Stimulated activated CD8-positive, alpha-beta memory T cell treated with anti-CD3 and anti-CD28 coated beads, Interleukin-12 subunit alpha, Interleukin-12 subunit beta, amount 100 ng/mL, for 1 hour (primary cell): ENCODE data around the gene CEACAM20.
"Not testable (repeated sequence)": the region's sequence is repeated elsewhere in the genome, so short reads cannot be mapped to it uniquely, and the experiment has no call there.

Source experiments
- DNase-seq: peaks from one replicate; pipeline ENCODE4 v3.0.0-alpha.2; 2020; ENCODE audit warnings: low read depth

The CEACAM20 gene

GRCh38 chr19:44529536-44529935 lies at the start of gene CEACAM20:
Gene CEACAM20 (minus strand): TSS chr19:44529675. CDS start chr19:44529509, 166 bp downstream.
- no peak for DNase-seq

- DNase-seq = no peak
These were observed 48.0 kb upstream of the CEACAM20 start for GRCh38 chr19:44577566-44577874.

DNA sequence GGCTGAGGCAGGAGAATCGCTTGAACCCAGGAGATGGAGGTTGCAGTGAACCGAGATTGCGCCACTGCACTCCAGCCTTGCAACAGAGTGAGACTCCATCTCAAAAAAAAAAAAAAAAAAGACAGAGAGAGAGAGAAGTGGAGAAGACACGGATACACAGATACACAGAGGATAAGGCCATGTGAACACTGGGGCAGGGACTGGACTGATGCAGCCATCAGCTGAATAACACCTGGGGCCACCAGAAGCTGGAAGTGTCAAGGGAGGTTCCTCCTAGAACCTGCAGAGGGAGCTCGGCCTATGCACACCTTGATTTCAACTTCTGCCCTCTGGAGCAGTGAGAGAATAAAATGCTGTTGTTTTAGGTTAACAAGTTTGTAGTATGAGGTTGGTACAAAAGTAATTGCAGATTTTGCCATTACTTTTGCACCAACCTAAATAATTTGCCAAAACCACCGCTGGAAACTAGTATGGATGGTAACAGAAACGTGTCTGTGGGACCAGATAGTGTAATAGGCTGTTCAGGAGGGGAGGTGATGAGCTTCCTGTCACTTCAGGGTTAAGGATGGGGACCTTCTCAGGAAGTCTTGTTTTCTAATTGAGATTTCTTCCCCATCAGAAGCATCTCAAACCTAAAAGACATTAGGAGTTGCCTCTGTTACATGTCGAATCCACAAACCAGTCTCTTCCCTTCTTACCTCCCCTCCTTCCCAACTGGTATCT lies 47.5 kb upstream of the CEACAM20 start:
- no peak for DNase-seq

DNA sequence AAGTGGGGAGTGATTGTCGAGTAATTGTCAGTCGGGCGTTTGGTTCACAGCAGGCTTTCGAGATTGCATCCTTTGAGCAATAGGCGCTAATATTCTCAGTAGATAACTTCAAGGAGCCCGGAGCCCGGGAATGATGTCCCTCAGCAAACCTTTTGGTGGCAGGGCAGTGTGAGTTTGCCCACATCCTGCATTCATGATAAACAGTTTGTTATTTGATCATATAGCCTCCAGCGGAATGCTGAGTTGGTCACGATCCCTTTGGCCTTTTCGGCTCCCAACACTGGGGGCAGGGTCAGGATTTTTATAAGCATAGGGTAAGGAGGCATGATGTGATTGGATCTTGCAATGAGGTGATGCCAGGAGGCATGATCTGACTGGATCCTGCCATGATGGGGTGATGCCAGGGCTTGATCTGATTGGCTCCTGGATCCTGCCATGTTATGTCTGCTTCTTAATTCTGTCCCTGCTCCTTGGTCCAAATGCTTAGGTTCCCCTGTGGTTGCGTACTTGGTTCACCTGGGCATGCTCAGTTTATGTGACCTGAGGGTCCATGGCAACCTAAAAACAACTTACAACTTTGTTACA lies 45.7 kb upstream of the CEACAM20 start:
- no peak for DNase-seq

DNA sequence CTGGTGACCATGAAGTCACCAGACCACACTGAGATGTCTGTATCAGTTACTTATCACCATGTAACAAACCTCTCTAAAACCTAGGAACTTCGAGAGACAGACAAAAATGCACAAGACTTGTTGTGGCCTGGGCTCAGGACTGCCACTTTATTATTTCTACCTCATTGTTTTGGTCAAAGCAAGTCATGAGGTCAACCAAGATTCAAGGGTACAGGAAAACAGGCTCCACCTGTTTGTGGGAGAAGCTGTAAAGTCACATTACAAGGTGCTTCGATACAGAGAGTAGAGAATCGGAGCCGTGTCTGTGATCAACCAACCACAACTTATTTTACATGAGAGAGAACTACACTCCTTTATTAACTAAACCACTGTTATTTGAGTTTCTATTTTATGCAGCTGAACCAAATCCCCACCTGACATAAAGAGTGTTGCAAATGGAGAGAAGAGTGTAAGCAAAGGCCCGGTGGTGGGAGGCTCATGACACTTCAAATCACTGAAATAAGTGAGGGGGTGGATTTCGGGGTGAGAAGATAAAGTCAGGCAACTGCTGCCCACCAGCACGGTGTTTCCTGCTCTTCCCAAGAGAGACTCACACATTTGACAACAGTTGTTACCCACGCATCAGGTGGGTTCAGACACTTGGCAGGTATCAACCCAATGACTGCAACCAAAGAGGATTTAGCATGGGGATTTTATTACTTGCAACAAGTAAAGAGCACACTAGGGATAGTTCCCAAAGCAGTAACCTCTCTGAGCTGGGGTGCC lies 44.9 kb upstream of the CEACAM20 start:
- no peak for DNase-seq

DNA sequence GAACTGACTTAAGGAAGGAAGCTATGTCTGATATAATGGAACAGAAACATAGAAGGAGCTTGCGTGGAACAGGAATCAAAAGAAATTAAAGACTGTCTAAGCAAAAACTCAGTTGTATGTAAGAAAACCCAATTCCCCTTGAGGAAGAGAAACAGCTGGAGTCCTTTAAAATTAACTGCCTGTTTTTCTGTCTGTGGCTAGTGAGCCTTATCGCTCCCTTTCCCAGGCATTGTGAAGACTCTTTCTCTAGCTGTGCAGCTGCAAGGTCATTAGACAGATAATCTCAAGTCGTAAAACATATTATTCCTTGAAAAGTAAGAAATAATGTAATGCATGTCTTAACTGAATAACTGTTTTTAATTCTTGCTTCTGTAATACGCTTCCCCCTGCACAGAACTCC lies 44.2 kb upstream of the CEACAM20 start:
- DNase-seq = no peak

- no peak for DNase-seq
These were observed 43.7 kb upstream of the CEACAM20 start for GRCh38 chr19:44573183-44573582.

DNA sequence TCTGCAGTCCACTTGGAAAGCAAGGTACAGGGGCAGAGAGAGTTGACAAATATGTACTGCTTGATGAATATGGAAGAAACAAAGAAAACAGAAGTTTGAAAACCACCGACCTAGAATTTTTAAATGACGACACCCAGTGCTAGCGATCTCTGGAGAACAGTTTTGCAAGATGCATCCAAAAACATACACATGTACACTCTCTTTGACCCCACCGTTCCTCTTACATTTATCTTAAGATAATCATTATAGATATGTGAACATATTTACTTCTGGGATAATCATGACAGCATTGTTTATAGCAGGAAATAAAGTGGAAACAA lies 43.1 kb upstream of the CEACAM20 start:
- DNase-seq = no peak

- no peak for DNase-seq
These were observed 42.5 kb upstream of the CEACAM20 start for GRCh38 chr19:44571830-44572580.

- DNase-seq = peak; percentile 37
These were observed 41.7 kb upstream of the CEACAM20 start for GRCh38 chr19:44570984-44571684.

DNA sequence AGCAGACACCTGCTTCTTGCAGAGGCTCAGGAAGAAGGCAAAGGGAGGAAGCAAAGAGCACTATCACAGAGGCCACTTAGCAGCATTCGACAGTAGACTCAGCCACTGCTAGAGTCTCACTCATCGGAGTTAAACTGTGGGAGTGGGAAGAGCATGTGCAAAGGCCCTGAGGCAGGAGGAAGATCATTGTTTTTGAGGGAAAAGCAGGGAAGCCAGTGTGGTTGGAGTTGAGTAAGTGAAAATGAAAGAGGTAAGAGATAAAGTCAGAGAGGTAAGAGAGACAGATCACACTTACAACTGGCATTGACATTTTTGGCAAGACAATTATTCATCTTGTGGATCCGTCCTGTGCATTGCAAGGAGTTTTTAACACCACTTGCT lies 41.1 kb upstream of the CEACAM20 start:
- DNase-seq = no peak

- no peak for DNase-seq
These were observed 38.3 kb upstream of the CEACAM20 start for GRCh38 chr19:44567745-44568144.

GRCh38 chr19:44566984-44567383 lies 37.5 kb upstream of the CEACAM20 start:
- no peak for DNase-seq

DNA sequence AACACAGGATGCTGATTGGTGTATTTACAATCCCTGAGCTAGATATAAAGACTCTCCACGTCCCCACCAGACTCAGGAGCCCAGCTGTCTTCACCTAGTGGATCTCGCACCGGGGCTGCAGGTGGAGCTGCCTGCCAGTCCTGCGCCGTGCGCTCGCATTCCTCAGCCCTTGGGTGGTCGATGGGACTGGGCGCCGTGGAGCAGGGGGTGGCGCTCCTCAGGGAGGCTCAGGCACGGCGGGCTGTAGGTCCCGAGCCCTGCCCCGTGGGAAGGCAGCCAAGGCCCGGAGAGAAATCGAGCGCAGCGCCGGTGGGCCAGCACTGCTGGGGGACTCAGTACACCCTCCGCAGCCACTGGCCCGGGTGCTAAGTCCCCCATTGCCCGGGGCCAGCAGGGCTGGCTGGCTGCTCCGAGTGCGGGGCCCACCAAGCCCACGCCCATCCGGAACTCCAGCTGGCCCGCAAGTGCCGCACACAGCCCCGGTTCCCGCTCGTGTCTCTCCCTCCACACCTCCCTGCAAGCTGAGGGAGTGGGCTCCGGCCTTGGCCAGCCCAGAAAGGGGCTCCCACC lies 33.7 kb upstream of the CEACAM20 start:
- not testable (repeated sequence) for DNase-seq

DNA sequence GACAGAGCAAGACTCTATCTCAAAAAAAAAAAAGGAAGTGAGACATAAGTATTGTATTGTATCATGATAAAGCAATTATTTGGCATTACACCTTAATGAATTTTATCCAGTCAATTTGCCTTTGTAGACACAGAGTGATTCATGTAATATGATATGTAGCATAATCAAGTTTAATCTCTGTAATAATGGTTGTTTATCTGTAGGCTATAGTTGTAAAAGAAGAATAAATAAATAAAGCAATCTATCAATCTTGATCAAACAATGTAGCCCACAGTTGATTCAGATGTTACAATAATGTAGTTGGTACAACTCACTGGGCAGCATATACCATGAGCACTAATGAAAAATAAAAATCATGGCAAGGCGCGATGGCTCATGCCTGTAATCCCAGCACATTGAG lies 28.5 kb upstream of the CEACAM20 start:
- no peak for DNase-seq

DNA sequence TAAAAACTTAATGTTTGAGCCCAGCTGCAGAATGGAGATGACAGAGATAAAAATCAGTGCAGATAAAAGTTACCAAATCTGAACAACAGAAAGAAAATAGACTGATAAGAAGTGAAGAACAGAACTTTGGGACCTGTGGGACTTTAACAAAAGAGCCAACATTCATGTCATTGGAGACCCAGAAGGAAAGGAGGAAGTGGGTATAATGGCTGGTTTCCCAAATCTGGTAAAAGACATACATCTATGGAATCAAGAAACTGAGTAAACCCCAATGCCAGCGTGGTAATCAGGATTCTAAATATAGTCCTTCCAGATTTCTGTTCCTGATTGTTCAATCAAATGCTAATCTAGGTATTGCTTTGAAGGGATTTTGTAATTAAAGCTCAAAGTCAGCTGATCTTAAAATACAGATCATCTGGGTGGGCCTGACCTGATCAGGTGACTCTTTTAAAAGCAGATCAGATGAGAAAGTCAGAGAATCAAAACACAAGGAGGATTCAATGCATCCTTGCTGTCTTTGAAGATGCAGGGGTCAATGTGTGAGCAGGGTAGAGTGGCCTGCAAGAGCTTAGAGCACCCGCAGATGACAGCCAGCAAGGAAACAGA lies 25.3 kb upstream of the CEACAM20 start:
- DNase-seq = no peak

- no peak for DNase-seq
These were observed 24.1 kb upstream of the CEACAM20 start for GRCh38 chr19:44553478-44554171.

DNA sequence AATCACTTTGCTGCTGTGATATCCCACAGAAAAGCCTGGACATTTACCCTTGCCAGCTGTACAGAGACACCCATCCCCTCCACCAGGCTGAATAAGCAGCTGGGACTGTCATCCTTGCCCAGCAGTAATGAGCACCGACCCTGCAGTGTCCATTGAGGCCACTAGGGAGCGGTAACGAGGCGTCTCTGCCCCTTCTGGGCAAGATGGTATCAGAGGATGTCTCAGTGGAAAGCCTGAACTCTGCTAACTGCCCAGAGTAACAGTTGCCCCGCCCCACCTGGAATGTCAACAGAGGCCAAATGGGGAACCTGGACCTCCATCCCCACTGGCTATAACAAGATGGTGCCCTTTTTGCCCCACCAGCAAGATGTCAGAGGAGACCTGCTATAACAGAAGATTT lies 22.8 kb upstream of the CEACAM20 start:
- DNase-seq = no peak

GRCh38 chr19:44551850-44552249 lies 22.4 kb upstream of the CEACAM20 start:
- DNase-seq = no peak

- not testable (repeated sequence) for DNase-seq
These were observed 21.5 kb upstream of the CEACAM20 start for GRCh38 chr19:44550976-44551375.

DNA sequence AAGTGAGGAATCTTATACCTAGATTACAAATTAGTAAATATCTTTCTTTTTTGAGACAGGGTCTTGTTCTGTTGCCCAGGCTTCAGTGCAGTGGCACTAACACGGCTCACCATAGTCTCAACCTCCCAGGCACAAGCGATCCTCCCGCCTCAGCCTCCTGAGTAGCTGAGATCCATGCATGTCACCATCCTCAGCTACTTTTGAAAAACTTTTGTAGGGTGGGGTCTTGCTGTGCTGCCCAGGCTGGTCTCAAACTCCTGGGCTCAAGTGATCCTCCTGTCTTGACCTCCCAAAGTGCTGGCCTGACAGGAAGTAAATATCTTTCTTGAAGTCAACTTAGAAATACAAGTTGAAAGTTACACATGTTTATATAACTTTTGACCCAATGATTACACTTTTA lies 20.0 kb upstream of the CEACAM20 start:
- no peak for DNase-seq
